ENCODE measurements around the gene INSC.

Gene INSC

GRCh38 chr11:15149050-15149449 is 34.3 kb downstream of the INSC start:
- no peak for DNase-seq

- DNase-seq: no peak
These were observed 35.8 kb downstream of the INSC start for GRCh38 chr11:15150507-15150906.

DNA sequence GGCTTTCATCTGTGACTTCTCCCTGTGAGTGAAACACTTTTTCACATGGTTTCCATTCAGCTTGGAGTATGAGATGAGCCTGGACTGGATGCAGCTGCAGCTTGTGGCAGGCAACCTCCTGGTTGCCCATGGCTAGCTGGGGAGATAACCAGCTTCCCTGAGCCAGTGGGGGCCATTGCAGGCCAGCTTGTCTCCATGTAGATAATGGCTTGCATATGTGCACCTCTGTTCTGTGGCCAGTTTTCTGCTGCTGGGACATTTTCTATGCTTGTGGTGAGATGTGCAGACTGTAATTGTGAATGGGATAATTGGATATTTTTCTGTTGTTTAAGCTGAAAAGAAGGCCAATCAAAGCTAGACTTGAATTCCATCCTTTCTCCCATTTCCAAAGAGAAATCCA is 38.5 kb downstream of the INSC start:
- DNase-seq: no peak

DNA sequence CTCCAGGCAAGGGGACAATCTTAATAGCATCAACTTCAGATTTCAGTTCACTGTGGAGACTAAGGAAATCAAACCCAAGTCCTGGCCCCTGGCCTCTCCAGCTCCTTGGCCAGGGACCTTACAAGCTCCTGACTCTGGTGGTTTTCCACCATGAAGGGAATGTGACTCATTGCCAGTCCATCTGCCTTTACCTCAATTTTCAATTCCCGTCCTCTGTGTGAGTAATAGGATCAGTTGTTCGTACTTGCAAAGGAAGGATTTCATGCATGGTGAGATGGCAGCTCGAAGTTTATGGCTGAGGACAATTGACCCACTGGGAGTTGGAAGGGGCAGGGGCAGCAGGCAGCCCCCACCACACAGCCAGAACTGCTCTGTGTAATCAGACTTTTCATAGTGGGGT is 42.5 kb downstream of the INSC start:
- no peak for DNase-seq

GRCh38 chr11:15157606-15158137 is 42.9 kb downstream of the INSC start:
- no peak for DNase-seq

- DNase-seq: no peak
These were observed 43.8 kb downstream of the INSC start for GRCh38 chr11:15158351-15159015.

DNA sequence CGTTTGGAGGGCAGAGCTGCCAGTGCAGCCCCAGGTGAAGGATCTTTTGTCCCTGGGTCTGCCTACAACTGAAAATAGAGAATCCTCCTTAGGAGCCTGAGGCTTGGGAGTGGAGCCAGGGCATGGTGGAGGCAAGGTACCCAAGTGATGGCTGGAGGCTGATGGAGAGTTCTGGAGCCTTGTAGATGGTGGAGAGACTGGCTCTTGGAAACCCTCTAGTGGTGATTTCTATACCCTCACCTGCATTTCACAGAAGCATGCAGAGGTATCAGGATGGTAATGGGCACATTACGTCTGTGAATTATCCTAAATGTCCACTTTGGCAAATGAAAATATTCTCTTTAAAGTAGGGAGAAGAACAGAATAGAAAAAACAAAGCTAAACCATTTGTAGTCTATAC is 44.4 kb downstream of the INSC start:
- no peak for DNase-seq

GRCh38 chr11:15161790-15162189 is 47.1 kb downstream of the INSC start:
- no peak for DNase-seq

DNA sequence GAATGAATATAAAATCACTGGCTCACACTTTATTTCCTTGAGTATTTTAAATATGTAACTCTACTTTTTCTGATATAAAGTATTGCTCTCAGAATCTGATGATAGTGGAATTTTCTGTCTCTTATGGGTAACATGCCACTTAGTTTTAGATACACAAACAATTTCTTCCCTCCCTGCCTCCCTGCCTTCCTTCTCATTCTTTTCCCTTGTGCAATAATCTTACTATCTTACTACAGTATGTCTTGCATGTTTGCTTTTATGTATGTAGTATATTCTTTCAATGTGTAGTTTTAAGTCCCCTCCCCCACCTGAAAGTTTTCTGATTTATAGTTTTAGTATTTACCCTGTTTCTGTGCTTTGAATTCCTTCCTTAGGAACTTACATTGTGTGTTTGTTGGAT is 48.4 kb downstream of the INSC start:
- no peak for DNase-seq

- no peak for DNase-seq
These were observed 51.5 kb downstream of the INSC start for GRCh38 chr11:15166204-15166603.

DNA sequence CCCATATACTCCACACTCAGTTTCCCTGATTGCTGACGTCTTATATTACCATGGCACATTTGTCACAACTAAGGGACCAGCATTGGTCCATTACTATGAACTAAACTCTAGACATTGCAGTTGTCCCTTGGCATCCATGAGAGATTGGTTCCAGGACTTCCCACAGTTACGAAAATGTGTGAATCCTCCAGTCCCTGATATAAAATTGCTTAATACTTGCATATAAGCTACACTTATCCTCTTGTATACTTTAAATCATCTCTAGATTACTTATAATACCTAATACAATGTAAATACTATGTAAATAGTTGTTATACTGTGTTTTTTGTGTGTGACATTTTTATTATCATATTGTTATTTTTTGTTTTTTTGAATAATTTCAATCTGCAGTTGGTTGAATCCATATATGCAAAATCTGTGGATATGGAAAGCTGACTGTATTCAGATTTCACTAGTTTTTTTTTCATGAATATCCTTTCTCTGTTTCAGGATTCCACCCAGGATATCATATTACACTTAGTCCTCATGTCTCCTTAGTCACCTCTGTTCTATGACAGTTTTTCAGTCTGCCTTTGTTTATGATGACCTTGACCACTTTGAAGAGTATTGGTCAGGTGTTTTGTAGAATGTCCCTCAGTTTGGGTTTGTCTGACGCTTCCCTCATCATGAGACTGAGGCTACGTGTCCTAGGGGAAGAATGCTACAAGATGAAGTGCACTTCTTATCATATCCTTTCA is 55.3 kb downstream of the INSC start:
- DNase-seq: no peak

GRCh38 chr11:15170698-15171097 is 56.0 kb downstream of the INSC start:
- no peak for DNase-seq

- DNase-seq: no peak
These were observed 57.2 kb downstream of the INSC start for GRCh38 chr11:15171956-15172355.

- DNase-seq: no peak
These were observed 61.1 kb downstream of the INSC start for GRCh38 chr11:15175831-15176230.

- DNase-seq: no peak
These were observed 62.0 kb downstream of the INSC start for GRCh38 chr11:15176646-15177163.

GRCh38 chr11:15177491-15177890 is 62.8 kb downstream of the INSC start:
- DNase-seq: no peak

GRCh38 chr11:15178214-15178613 is 63.5 kb downstream of the INSC start:
- no peak for DNase-seq

DNA sequence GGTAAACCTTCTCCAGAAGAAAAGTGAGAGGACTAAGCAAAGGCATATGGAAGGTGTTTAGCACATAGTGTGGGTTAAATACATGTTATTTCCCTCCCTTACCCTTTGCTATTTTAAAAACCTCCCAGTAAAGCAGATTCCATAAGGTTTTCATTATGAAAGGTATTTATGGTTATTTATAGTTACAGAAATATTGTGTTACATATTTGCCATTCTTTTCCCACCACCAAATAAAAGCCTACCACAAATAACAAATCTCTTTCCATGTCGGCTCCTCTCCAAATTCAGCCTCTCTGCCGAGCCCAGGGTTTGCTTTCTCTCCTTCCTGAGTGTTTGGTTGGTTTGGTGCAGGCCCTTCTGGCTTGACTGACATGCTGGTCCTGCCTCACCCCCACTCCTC is 64.4 kb downstream of the INSC start:
- DNase-seq: no peak

DNA sequence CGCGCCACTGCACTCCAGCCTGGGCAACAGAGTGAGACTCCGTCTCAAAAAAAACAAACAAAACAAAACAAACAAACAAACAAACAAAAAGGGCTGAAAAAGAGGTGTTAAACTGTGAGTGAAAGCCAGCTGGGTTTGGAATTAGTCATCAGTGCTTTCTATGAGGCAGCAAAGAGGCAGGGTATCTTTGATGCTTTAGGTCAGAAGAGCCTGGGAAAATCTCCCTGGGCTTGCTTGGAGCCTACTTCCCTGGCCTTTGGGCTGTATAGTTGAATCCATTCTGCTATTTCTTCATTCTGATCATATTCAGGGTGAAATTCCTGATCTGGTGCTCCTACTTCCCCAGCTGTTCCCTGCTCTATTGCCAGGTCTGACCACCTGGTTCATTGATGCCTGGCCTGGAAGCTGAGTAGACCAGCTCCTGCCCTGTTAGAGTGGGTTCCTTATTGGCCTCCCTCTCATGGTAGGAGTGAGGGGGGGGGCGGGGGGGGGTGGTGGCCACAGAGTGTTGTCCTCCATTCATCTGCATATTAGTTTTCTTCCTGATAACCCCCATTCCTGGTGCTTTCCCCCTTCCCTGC is 65.6 kb downstream of the INSC start:
- DNase-seq: no peak

- no peak for DNase-seq
These were observed 67.6 kb downstream of the INSC start for GRCh38 chr11:15182372-15182771.

DNA sequence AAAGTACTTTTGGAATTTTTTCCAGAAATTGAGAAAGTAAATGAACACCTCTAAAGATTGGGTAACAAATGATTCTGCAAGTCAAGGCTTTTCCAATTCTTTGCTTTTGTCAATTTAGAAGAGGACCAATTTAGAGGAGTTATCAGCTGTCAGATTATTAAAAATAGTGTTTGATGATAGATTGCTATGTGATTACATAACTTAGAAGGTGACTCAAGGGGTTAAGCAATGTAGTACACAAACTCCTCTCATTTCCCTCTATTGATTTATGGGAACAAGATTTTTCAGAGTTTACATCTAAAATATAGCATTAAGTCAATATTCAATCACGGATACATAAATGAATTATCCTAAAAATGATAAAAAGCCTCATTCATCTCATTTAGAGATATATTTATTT is 70.3 kb downstream of the INSC start:
- no peak for DNase-seq

DNA sequence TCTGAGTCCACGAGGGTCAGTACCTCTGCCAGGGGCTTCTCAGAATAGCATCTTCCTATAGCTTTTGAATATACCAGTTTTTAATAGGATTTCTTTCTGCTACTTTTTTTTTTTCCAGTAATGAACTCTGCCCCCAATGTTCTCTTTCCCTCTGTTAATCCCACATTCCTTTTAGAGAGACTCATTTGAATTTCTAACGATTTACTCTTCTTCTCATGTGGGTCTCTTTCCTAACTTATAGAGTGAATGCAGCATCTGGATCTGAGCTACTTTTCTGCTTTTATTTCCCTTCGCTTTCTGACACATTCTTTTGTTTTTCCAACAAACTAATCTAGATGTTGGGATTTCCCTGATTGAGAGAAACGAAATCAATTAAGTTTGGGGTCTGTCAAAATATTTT is 71.4 kb downstream of the INSC start:
- no peak for DNase-seq

DNA sequence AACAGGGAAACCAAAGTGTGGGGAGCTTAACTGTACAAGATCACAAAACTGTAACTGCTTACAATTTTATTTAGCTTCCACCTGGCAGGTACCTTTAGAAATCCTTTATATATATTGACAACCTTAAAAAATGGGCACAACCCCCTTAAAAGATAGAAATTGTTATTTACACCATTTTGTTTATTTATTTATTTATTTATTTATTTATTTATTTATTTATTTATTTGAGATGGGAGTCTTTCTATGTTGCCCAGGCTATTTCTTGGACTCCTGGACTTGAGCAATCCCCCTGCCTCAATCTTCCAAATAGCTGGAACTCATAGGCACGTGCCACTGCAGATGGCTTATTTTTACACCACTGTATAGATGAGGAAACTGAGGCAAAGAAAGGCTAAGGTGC is 74.5 kb downstream of the INSC start:
- DNase-seq: no peak

All from CD4-positive, alpha-beta T cell treated with Interleukin-17A for 4 hours (primary cell).